AG09319 (cell line): ENCODE measurements around the gene LYRM4.
"Not testable (repeated sequence)": the region's sequence is repeated elsewhere in the genome, so short reads cannot be mapped to it uniquely, and the experiment has no call there.

ENCODE experiments used
- DNase-seq: peaks from one replicate; pipeline ENCODE4 v3.0.0-alpha.2; 2010; ENCODE audit warnings: low read depth; ENCODE audit errors: extremely low read depth
- TF ChIP-seq, protein P1 (sequence below): IDR thresholded peaks from 2 replicates; pipeline ENCODE4 v1.5.1; 2011; ENCODE audit warnings: low read depth, mild to moderate bottlenecking, inconsistent platforms, low read length, moderate library complexity

The LYRM4 gene

DNA sequence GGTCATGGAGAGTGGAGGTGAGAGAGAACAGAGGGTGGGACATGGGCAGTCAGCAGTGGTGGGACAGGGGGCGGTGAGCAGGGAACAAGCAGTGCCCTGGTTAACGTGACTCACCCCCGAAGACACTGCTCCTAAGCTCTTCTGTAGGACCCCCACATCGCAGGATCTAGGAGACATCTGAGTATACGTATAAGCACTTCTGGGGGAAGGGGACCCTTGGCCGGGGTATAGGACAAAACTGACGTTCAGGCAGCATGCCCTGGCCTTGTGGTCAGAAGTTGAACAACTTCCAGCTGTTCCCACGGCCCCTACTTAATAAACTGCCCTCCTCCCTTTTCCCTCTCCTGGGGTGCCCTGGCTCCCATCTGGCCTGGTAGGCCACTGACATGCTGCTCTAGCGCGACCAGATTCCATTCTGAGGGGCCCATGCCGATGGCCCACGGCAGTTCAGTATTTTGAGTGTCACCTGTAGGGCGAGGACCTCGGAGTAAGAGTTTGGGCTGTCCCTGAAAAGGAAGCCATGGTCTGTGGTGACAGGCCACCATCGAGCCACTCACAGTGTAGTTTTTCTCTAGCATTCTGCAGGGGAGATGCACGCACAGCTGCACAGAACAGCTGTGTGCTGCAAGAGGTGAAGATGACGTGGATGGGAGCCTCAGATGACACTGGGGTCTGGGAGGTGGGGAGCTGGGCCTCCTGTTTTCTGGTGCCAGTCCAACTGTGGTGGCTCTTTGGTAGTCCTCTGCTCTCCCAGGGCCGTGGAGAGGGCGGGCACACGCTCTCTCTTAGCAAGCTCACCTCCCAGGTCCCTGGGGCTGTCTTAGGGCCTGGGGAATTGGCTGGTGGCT lies 137.2 kb downstream of the LYRM4 start:
- TF ChIP-seq, protein P1, sequence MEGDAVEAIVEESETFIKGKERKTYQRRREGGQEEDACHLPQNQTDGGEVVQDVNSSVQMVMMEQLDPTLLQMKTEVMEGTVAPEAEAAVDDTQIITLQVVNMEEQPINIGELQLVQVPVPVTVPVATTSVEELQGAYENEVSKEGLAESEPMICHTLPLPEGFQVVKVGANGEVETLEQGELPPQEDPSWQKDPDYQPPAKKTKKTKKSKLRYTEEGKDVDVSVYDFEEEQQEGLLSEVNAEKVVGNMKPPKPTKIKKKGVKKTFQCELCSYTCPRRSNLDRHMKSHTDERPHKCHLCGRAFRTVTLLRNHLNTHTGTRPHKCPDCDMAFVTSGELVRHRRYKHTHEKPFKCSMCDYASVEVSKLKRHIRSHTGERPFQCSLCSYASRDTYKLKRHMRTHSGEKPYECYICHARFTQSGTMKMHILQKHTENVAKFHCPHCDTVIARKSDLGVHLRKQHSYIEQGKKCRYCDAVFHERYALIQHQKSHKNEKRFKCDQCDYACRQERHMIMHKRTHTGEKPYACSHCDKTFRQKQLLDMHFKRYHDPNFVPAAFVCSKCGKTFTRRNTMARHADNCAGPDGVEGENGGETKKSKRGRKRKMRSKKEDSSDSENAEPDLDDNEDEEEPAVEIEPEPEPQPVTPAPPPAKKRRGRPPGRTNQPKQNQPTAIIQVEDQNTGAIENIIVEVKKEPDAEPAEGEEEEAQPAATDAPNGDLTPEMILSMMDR: no peak
- DNase-seq: no peak

DNA sequence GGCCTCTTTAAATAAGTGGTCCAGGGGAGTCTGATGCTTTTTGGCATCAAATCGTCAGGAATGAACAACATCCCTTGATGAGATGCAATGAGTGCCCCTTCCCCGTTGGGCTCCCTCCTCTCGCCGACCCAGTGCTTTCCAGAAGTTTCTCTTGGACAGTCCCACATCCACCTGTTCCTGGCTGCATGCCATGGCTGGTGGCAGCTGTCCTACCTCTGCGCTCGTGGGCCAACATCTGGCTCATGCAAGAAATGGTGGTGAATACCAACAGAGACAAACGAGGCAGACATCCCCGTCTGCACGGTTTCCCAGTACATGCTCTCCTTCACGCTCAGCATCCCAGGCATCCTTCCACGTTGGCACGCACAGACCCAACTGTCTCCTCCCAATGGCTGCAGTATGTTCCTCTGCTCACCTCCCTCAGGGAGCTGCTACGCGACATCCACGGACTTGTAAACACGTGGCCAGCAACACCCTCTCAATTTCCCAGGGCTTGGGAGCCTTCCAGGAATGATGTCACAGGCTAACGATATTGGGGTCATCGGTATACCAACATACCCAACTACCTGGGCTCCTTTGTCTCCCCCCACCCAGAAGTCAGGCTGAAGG lies 138.1 kb downstream of the LYRM4 start:
- TF ChIP-seq, protein P1: no peak
- no peak for DNase-seq

DNA sequence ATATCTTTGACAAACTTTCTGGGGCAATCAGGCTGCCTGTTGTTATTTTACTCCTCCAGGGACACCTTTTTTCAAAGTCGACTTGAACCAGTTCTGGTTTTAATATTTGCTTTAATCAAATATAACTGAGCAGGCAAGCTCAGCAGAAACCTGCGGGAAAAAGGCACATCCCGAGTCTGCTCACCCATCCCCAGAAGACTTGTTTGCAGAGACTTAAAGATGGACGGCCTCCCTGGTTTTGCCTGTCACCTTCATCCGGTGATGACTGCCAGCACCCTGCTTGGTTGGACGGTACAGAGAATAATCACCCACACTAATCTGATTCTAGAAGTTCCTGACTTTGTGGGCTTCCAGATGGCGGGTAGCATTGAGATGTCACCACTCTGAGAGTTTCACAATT lies 138.8 kb downstream of the LYRM4 start:
- TF ChIP-seq, protein P1: no peak
- no peak for DNase-seq

DNA sequence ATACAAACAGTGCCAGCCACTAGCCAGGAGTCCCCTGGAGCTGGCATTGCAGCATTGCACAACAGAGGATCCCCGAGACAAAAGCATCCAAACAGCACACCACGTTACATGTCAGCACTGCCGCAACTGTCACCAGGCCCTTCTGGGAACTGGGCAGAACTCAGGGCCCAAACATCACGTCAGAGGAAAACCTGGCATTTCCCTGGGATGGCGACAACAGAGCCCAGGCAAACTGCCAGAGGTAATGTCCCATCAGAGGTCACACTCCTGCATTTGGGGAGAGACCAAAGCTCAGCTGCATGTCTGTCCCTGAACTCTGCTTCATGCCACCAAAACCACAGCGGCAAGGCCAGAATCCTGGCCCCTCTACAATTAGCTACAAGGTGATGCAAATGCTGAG lies 139.3 kb downstream of the LYRM4 start:
- TF ChIP-seq, protein P1: no peak

DNA sequence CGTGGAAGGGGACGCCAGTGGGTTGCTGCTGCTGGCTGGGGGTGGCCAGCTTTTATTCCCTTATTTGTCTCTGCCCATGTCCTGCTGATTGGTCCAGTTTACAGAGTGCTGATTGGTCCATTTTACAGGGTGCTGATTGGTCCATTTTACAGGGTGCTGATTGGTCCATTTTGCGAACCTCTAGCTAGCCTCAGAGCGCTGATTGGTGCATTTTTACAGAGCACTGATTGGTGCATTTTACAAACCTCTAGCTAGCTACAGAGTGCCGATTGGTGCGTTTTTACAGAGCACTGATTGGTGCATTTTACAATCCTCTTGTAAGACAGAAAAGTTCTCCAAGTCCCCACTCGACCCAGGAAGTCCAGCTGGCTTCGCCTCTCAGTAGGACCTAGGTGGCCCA lies 140.2 kb downstream of the LYRM4 start:
- DNase-seq: not testable (repeated sequence)

More for the DNA sequence above, 139.3 kb downstream of the LYRM4 start:
- no peak for DNase-seq

DNA sequence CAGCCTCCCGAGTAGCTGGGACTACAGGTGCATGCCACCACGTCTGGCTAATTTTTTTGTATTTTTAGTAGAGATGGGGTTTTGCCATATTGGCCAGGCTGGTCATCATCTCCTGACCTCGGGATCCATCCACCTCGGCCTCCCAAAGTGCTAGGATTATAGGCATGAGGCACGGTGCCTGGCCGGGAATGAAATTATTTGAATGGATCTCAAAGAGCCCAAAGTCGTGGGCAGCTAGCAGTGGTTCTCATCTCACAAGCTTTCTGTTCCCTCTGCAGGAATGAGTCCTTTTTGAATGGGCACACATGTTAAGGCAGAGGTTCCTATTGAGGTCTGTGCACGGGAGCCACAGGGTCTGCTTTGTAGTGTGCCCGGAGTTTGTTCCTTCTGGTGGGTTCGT lies 140.7 kb downstream of the LYRM4 start:
- TF ChIP-seq, protein P1: no peak
- DNase-seq: no peak

DNA sequence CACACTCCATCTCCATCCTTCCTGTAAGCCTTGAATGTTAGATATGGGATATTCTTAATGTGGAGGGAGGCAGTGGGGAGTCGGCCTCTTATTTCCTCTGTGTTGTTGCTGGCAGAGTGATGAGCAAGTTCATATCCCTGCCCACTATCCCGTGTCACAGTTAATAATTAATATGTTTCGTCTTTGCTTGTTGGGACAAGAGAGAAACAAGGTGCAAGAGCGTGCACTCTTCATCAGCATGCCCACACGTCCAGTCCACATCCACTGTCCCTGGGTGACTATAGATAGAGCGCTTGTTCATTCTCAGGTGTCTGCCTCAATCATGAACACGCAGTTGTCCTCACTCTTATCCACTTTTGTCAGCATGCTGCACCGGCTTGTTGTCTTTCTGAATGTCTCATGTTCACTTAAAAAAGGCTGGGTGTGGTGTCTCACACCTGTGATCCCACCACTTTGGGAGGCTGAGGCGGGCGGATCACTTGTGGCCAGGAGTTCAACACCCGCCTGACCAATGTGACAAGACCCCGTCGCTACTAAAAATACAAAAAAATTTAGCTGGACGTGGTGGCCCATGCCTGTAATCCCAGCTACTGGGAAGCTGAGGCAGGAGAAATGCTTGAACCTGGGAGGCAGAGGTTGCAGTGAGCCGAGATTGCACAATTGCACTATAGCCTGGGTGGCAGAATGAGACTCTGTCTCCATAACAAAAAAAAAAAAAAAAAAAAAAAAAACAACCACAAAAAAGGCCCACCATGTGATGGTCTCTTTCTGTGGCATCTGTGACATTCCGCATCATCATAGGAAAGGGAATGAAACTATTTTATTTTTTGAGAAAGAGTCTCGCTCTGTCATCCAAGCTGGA lies 141.4 kb downstream of the LYRM4 start:
- DNase-seq: no peak
- TF ChIP-seq, protein P1: no peak
